ENCODE data around the gene PDC.

DNA sequence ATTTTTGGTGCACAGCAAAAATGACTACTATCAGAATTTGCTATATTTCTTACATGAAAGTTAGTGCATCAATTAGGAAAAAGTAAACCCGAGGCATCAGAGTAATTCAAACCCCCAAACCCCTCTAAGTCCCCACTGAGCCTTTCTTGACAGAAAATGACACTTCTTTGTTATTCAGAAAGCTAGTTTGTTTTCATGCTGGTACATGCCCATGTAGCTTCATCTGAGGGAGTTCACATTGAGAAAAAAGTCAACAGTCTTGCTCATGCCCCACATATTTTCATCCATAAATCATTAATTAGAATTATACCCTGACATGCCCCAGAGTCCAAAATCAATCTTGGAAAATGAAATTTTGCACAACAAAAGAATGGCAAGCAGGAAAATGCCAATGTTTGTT, 39.9 kb upstream of the PDC start:
- TF ChIP-seq POLR2AphosphoS5 (IDR thresholded peaks at IDR 0.05; ENCODE audit: low read depth, low read length), result no peak
- TF ChIP-seq POLR2A (IDR thresholded peaks at IDR 0.05; ENCODE audit: low read depth, low read length), result no peak

Data from GM12892 (cell line).